ENCODE data around the gene SEPTIN10.

DNA sequence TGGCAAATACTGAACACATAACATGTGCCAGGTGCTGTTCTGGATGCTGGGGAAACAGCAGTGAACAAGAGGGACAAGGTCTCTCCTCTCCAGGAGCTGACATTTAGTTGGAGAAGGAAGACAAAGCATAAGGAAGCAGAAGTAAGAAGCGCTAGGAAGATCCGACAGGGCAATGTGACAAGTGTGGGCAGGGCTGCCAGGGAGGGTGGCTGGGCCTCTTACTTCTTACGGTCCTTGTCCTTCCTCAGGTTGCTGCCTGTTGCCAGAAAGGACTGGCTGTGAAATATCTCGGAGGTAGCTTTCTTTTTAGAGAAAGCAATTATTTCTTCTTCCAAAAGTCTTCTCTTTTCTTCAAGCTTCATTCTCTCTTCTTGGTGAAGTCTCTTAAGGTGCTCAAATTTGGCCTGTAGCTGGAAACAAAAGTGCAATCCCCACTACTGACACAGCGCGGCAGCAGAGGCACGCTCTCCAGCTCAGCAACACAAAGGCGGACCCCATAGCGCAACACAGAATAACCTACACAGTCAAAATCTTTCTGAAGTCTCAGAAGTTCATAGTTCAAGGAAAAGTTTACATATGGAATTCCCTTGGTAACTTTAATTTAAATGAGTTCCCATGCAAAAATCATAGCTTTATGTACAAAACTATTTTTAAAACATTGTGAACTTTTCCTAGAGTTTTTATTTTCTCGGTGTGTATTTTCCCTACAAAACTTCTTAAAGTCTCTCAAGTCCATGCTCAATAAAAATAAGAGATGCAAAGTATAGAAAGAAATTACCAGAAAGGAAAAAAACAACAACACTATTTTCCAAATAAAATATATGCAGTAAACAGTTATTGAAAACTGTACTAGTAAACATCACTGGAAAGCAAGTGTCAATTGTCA lies 67.7 kb downstream of the SEPTIN10 start:
- TF ChIP-seq, protein P1, sequence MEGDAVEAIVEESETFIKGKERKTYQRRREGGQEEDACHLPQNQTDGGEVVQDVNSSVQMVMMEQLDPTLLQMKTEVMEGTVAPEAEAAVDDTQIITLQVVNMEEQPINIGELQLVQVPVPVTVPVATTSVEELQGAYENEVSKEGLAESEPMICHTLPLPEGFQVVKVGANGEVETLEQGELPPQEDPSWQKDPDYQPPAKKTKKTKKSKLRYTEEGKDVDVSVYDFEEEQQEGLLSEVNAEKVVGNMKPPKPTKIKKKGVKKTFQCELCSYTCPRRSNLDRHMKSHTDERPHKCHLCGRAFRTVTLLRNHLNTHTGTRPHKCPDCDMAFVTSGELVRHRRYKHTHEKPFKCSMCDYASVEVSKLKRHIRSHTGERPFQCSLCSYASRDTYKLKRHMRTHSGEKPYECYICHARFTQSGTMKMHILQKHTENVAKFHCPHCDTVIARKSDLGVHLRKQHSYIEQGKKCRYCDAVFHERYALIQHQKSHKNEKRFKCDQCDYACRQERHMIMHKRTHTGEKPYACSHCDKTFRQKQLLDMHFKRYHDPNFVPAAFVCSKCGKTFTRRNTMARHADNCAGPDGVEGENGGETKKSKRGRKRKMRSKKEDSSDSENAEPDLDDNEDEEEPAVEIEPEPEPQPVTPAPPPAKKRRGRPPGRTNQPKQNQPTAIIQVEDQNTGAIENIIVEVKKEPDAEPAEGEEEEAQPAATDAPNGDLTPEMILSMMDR (IDR thresholded peaks at IDR 0.05): peak; percentile 89 to 93 (median 89)
- no peak for TF ChIP-seq POLR2AphosphoS5 (IDR thresholded peaks at IDR 0.05; ENCODE audit: insufficient read depth in 1 of 2, low read depth in 1 of 2)
- TF ChIP-seq POLR2A (IDR thresholded peaks at IDR 0.05): no peak

Data from vagina (tissue), 2 donors.